ENCODE measurements around the gene FABP7.

The FABP7 gene

GRCh38 chr6:122779667-122780066 lies at the start of gene FABP7:
Gene FABP7, plus strand, starts transcription at chr6:122779716. Its CDS starts 79 bp downstream, at chr6:122779795.
- DNase-seq (ENCODE audit: insufficient read length, low spot score): no peak
- FAIRE-seq: no peak
- no peak for TF ChIP-seq CTCF (IDR thresholded peaks at IDR 0.05; ENCODE audit: insufficient read depth, missing control alignments)

- FAIRE-seq: peak; percentile 61
- TF ChIP-seq CTCF (IDR thresholded peaks at IDR 0.05; ENCODE audit: insufficient read depth, missing control alignments): no peak
- no peak for DNase-seq (ENCODE audit: insufficient read length, low spot score)
Measured at GRCh38 chr6:122730334-122730733, 49.2 kb upstream of the FABP7 start.

GRCh38 chr6:122730775-122731386 lies 48.6 kb upstream of the FABP7 start:
- peak; percentile 83 for TF ChIP-seq CTCF (IDR thresholded peaks at IDR 0.05; ENCODE audit: insufficient read depth, missing control alignments)
- FAIRE-seq (peak; percentile 51), DNase-seq (ENCODE audit: insufficient read length, low spot score) (no peak)

- DNase-seq (ENCODE audit: insufficient read length, low spot score) (no peak), FAIRE-seq (no peak)
- TF ChIP-seq CTCF (IDR thresholded peaks at IDR 0.05; ENCODE audit: insufficient read depth, missing control alignments): no peak
Measured at GRCh38 chr6:122733259-122733658, 46.3 kb upstream of the FABP7 start.

- TF ChIP-seq CTCF (IDR thresholded peaks at IDR 0.05; ENCODE audit: insufficient read depth, missing control alignments): no peak
- peak; percentile 25 for FAIRE-seq
- DNase-seq (ENCODE audit: insufficient read length, low spot score): no peak
Measured at GRCh38 chr6:122734529-122735395, 44.8 kb upstream of the FABP7 start.

- DNase-seq (ENCODE audit: insufficient read length, low spot score) (no peak), FAIRE-seq (peak; percentile 66)
- TF ChIP-seq CTCF (IDR thresholded peaks at IDR 0.05; ENCODE audit: insufficient read depth, missing control alignments): no peak
Measured at GRCh38 chr6:122735582-122735981, 43.9 kb upstream of the FABP7 start.

- FAIRE-seq (peak; percentile 38), DNase-seq (ENCODE audit: insufficient read length, low spot score) (no peak)
- TF ChIP-seq CTCF (IDR thresholded peaks at IDR 0.05; ENCODE audit: insufficient read depth, missing control alignments): no peak
Measured at GRCh38 chr6:122736163-122736562, 43.4 kb upstream of the FABP7 start.

Measured in D721Med (cell line).